ENCODE measurements around the gene POU2AF1. TPM values are rescaled to one million over a fixed set of nuclear protein-coding genes. Genes with fewer than 3 reads are reported as not detected.

The POU2AF1 gene
- total and polyA plus RNA-seq, 8 donors, result 0.38 to 4.5 (median 0.98) TPM

- Histone ChIP-seq H3K27me3 (peaks cover 0 to 7% of the 10 kb centered on the region in 2 donors), H3K4me3 (no peak overlapping the region), H3K27ac (no peak overlapping the region), H3K9me3 (no peaks in the 10 kb centered on the region), H3K4me1 (no peaks in the 10 kb centered on the region), H3K36me3 (no peaks in the 10 kb centered on the region)
- no peak for DNase-seq
- TF ChIP-seq CTCF (IDR thresholded peaks at IDR 0.05), result no peak
- intact Hi-C loops (cut with DNase I), result no loop called here
- no peak for ATAC-seq
Observed at GRCh38 chr11:111310723-111311122, 68.4 kb downstream of the POU2AF1 start.

- H3K36me3 ChIP-seq, result no peaks in the 10 kb centered on the region
- peaks cover 0 to 7% of the 10 kb centered on the region in 2 donors for H3K27me3 ChIP-seq
- no peak overlapping the region for H3K27ac ChIP-seq
- H3K9me3 ChIP-seq, result no peaks in the 10 kb centered on the region
- intact Hi-C loops (cut with DNase I), result no loop called here
- no peaks in the 10 kb centered on the region for H3K4me1 ChIP-seq
- no peak for TF ChIP-seq CTCF (IDR thresholded peaks at IDR 0.05)
- H3K4me3 ChIP-seq, result no peak overlapping the region
- no peak for DNase-seq
- peak; percentile 50 for ATAC-seq
Observed at GRCh38 chr11:111310088-111310487, 69.0 kb downstream of the POU2AF1 start.

GRCh38 chr11:111309215-111309915, 69.7 kb downstream of the POU2AF1 start:
- H3K4me1 ChIP-seq, result no peaks in the 10 kb centered on the region
- no peaks in the 10 kb centered on the region for H3K9me3 ChIP-seq
- no peak for TF ChIP-seq CTCF (IDR thresholded peaks at IDR 0.05)
- H3K4me3 ChIP-seq, result no peak overlapping the region
- peaks cover 0 to 7% of the 10 kb centered on the region in 2 donors for H3K27me3 ChIP-seq
- DNase-seq (no peak), ATAC-seq (peak; percentile 67)
- intact Hi-C loops (cut with DNase I), result no loop called here
- no peaks in the 10 kb centered on the region for H3K36me3 ChIP-seq
- no peak overlapping the region for H3K27ac ChIP-seq

GRCh38 chr11:111308140-111308539, 70.9 kb downstream of the POU2AF1 start:
- intact Hi-C loops (cut with DNase I), result no loop called here
- Histone ChIP-seq H3K36me3 (no peaks in the 10 kb centered on the region), H3K4me3 (no peak overlapping the region), H3K4me1 (no peaks in the 10 kb centered on the region), H3K27me3 (peaks cover 0 to 7% of the 10 kb centered on the region in 2 donors), H3K9me3 (no peaks in the 10 kb centered on the region), H3K27ac (no peak overlapping the region)
- TF ChIP-seq CTCF (IDR thresholded peaks at IDR 0.05), result no peak
- no peak for ATAC-seq
- peak in 2 of 4 donors; percentile 88 to 94 for DNase-seq

- Histone ChIP-seq H3K27me3 (peaks cover 0 to 7% of the 10 kb centered on the region in 2 donors), H3K9me3 (no peaks in the 10 kb centered on the region), H3K36me3 (no peaks in the 10 kb centered on the region), H3K4me1 (peaks cover 0 to 2% of the 10 kb centered on the region in 2 donors), H3K27ac (no peak overlapping the region), H3K4me3 (no peak overlapping the region)
- TF ChIP-seq CTCF (IDR thresholded peaks at IDR 0.05), result no peak
- no peak for ATAC-seq
- intact Hi-C loops (cut with DNase I), result no loop called here
- DNase-seq, result no peak
Observed at GRCh38 chr11:111307472-111308108, 71.5 kb downstream of the POU2AF1 start.

Data from left lung (tissue), 10 donors.